Ammon's horn (tissue), 1 donor: ENCODE data around the gene OR56A4.

Experiments
- DNase-seq: peaks from one replicate; pipeline ENCODE4 v3.0.0-alpha.2; 2016; ENCODE audit warnings: low spot score

OR56A4 gene, protein sequence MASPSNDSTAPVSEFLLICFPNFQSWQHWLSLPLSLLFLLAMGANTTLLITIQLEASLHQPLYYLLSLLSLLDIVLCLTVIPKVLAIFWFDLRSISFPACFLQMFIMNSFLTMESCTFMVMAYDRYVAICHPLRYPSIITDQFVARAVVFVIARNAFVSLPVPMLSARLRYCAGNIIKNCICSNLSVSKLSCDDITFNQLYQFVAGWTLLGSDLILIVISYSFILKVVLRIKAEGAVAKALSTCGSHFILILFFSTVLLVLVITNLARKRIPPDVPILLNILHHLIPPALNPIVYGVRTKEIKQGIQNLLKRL

GRCh38 chr11:6006846-6007245 is at the start of gene OR56A4:
Gene OR56A4 (minus strand): TSS chr11:6006946. CDS start chr11:6002992, 3,954 bp downstream.
- DNase-seq, result no peak

DNA sequence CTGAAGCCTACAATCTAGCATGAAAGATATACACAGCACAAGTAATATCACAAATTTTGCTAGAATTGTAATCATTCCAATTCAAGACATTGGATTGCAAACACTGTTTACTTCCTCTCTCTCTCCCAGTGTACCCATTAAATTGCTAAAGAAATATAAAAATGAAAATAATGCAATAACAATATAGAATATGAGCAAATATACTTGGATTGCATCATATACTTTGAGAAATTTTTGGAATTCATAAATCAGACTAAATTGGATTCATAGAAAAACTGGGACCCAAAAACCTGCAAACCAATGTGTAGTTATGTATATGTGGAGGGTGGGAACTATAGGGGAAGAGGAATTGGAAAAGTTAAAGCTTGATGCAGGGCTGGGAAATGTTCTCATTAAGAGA is 48.8 kb upstream of the OR56A4 start:
- DNase-seq, result no peak

DNA sequence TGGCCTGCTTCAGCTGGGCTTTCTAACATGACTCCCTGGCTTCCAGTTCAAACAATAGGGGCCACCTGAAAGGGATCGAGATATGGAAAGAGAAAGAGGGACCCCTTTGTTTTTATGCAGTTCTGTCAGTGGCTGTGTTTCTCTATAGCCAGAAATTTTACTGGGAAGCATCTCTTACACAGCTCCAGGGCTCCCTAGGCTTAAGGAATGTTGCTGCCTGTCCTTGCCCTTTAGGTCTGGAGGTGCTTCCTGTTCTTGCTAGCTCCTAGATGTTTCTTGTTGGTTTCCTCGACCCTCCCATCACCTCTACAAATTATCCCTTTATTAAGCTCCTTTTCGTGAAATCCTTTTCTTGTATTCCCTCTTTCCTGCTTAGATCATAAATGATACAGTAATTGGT is 45.6 kb upstream of the OR56A4 start:
- DNase-seq, result no peak

DNA sequence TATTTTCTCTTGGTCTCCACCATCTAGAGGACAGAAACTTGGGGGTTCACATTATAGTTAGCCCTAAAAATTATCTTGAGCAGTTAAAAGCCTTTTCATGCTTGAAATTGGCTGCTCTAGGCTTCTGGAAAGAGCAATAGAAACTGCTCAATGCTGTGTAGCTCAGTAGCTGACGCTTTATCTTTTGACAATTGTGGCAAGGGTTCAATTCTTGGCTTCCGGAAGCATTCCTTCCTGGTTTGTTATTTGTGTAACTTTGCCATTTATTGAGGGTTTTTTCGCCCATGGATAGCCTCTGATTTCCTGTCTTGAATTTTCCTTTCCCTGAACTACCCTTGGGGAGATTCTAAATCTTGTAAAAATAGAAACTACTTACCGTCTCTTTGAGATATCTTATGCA is 34.1 kb upstream of the OR56A4 start:
- DNase-seq, result no peak

GRCh38 chr11:6030708-6031405 is 24.1 kb upstream of the OR56A4 start, which contains the start of gene OR56A1:
Gene OR56A1 (minus strand): TSS chr11:6030758. CDS start chr11:6027692, 3,066 bp downstream.
- DNase-seq, result no peak

DNA sequence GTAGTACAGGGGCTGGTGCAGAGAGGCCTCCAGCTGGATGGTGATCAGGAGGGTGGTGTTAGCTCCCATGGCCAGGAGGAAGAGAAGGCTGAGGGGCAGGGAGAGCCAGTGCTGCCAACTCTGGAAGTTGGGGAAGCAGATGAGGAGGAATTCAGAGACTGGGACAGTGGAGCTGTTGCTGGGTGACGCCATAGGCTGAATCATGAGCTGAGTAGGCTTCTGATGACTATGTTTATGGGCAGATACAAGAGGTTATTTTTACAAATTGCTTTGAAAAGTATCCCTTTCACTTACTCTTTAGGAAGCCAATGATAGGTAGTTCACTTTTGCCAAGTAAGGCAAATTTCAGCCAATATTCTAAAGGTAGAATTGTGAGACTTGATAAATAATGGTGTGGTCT is 20.8 kb upstream of the OR56A4 start:
- DNase-seq, result no peak

DNA sequence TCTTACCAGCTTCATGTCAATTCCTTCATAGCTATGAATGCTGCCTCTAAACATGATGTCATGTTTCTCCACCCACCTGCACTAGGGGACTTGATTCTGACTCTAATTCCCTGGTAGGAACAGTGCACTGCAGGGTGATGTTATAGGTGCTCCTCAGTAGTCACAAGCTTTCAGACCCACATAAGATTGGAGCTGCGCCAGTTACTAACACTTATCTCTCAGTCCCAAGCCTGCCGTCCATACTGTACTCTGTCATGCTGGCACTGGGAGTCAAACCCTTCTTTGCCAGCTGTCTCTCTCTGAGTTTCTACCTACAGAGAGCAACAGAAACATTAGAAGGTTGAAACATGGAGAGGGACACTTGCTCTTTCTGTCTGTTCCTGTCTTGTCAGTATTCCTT is 18.3 kb upstream of the OR56A4 start:
- no peak for DNase-seq

- DNase-seq, result peak; percentile 54
Measured at GRCh38 chr11:6022956-6023355, 16.2 kb upstream of the OR56A4 start.

GRCh38 chr11:6013042-6013441 is 6.3 kb upstream of the OR56A4 start:
- DNase-seq, result no peak

GRCh38 chr11:6012035-6012668 is 5.4 kb upstream of the OR56A4 start:
- DNase-seq, result no peak

DNA sequence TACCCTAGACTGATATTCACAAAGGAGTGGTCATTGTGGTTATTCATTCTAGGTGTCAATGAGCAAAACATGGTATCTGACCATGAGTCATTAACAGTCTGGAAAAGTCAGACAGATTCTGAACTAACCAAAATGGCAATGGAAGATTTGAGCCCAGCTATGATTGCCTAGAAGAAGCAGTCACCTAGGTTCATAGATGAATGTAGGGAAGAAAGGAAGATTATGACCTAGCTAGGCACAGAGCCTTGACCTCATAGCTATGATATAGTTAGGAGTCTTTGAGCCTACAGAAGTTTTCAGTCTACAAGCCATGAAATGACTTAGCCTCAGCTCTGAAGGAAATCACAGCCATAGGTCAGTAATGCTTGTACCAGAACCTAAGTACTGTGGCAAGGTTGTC is 351 bp downstream of the OR56A4 start:
- no peak for DNase-seq

GRCh38 chr11:6002202-6002699 is 4.5 kb downstream of the OR56A4 start:
- DNase-seq, result no peak

DNA sequence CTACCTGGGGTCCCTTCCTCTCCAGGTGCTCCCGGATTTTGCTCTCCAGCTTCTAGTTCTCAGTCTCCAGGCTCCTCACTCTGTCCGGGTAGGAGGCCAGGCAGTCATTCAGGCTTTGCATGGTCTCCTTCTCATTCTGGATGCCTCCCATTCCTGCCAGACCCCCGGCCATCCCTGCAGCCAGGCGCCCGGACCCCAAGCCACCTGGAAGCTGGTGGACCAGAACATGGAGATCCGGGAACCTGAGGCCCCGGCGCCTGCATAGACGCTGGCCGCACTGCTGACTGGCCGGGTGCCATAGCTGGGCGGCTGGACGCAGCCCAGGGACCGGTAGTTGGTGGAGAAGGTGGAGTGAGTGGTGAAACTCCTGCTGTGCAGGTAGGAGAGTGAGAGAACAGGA is 12.0 kb downstream of the OR56A4 start:
- no peak for DNase-seq

DNA sequence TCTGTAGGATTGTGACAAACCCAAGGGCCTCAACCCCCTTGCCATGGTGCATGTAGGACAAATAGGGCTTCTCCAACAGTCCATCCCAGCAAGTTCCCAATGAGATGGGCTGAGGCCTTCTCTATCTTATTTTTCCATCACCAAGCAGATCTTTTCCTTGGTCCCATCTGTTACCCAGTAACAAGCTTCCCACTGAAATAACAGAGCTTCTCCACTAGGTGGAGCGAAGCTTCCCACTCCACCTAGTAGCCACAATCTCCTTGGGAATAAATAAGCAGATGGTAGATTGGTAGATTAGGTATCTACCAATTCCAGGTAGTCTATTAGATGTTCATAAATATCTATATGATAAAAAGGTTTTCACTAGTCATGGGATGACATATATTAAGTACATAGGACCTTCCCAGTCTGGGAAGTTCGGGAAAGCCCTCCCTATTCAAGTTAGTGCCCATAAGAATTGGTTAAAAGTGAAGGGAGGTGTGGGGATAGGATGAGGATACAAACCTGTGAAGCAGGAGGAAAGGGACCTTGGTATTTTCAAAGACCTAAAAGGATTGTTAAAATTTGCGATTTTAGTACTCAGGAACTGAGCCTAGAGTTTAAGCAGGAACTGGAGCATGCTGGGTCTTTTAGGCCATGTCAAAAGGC is 14.0 kb downstream of the OR56A4 start:
- no peak for DNase-seq

DNA sequence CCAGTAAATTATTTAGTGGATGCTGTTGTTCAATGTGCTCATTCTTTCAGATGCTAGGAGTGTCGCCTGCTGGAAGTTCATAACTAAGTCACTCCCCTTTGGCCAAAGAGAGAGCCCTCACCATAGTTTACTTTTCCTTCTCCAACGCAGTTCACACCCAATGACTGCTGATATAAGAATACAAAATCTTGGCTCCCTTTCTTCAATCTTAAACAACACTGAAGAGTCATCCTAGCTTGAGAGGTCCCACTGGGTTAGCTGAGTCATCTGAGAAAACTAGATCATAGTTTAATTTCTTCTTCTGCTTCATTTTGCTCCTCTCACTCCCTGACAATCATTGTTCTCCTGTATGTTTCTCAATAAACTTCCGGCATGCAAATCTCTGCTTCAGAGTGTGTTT is 14.6 kb downstream of the OR56A4 start:
- DNase-seq, result no peak

DNA sequence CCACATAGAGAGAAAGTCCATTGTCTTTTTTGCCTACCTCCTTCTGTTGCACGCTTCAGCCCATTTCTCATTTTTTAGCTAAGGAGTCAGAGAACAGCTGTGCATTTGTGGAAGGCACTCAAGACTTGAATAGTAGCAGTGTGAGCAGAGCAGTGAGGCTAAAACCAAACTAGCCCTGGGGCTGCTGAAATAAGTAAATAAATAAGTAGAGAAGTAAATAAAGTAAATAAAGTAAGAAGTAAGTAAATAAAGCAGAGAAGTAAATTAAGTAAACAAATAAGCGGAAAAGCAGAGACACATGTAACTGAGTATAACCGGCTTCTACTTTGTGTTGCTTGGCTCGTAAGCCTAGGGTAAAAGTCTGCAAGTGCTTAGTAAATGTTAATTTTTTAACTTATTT is 17.5 kb downstream of the OR56A4 start:
- DNase-seq, result no peak

DNA sequence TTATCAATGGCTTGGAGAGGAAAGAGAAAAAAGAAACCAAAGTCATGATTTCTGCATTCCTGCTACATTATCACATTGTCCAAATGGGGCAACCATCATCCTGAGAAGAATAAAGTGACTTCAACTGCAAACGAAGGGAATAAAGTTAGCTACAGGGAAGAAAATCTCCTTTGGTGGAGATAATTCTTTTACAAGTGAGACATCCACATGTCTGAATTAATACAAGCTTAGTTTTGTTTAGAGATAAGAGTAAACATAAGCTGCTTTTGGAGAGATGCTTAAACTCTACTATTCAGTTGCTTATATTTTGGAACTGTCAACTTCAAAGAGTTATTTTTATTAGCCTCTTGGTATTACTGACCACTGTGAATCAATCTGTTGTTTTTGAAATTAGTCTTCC is 19.9 kb downstream of the OR56A4 start, which contains the start of gene OR52L1:
Gene OR52L1 (minus strand): TSS at position 101 of the 400 bp plus-strand sequence. CDS start 55 bp downstream, at position 46.
- DNase-seq, result no peak

DNA sequence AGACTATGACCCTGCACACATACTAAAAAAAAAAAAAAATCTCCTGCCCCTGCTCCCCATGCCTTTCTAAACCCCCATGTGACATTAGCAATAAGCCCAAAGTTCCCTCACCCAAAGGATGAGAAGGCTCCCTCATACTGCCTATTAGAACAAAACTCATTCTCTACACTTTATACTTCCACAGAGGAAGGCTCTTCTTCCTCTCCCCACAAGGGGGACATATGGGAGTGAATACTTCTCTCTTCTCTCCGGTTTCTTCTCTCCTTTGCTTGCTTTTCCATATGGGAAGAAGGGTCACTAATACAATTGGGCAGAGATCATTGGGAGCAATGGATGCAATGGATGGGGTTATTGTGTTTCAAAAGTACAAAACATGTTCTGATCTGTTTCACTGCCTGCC is 23.3 kb downstream of the OR56A4 start:
- DNase-seq, result no peak

- no peak for DNase-seq
Measured at GRCh38 chr11:5973530-5973929, 33.2 kb downstream of the OR56A4 start.

DNA sequence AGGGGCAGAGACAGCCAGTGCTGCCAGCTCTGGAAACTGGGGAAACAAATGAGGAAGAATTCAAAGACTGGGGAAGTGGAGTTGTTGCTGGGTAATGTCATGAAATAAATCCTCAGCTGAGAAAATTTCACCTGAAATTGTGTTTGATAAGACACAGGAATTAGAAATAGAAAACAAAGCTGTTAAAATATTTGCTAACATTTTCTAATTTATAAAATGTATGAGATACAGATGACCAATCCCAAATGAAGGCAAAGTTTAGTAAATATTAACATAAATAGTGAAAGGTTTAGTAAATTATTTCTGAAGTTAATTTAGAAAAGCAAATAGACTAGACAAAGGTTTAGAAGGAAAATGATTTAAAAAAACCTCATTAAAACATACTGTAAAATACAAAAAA is 38.4 kb downstream of the OR56A4 start, which contains the start of gene OR56A5:
Gene OR56A5 (minus strand): TSS at position 101 of the 400 bp plus-strand sequence. CDS start 0 bp downstream, at position 101.
- DNase-seq, result no peak

- DNase-seq, result no peak
Measured at GRCh38 chr11:5967708-5968107, 39.0 kb downstream of the OR56A4 start.

GRCh38 chr11:5966958-5967357 is 39.8 kb downstream of the OR56A4 start:
- no peak for DNase-seq
